HepG2 (cell line): Measurements from ENCODE around the gene RCAN2. TPM values are rescaled to one million over a fixed set of nuclear protein-coding genes. Genes with fewer than 3 reads are reported as not detected.

Experiments used
- ATAC-seq: fragments of 200-7000 bp; cut with Tn5 transposase; 3 replicates; pipeline ENCODE4 v1.9.1; 2020; ENCODE audit warnings: mild to moderate bottlenecking, moderate library complexity
- BruUV-seq: library from RNA; stranded (reverse); fragments of 400-500 nt; replicated peaks from 2 replicates; lab custom pipeline; 2021; lab: Mats Ljungman, UMichigan
- CTCF ChIA-PET: fragments of 300-600 bp; formaldehyde crosslinking; extraction: SDS; loops from one replicate; lab custom pipeline; 2021; ENCODE audit warnings: low total read pairs, inconsistent platforms, low intra/inter-chr PET ratio; lab: Yijun Ruan, JAX
- POLR2A ChIA-PET: fragments of 350-600 bp; sonication (Branson Sonifier 250); formaldehyde crosslinking; loops from one replicate; lab custom pipeline; 2020; ENCODE audit warnings: antibody characterized with exemption, inconsistent platforms; lab: Yijun Ruan, JAX
- DNase-seq: peaks from one replicate; pipeline ENCODE4 v3.0.0-alpha.2; 2015; ENCODE audit warnings: low spot score
- FAIRE-seq: peaks from 3 replicates; lab custom pipeline; 2011; peaks lifted over from hg19 to GRCh38; lab: Jason Lieb, UNC
- H2AFZ ChIP-seq: one replicate; pipeline ENCODE4 v1.6.1; 2011; ENCODE audit warnings: low read length, inconsistent platforms
- H3K27ac ChIP-seq: fragments of 300-600 bp; 3 replicates; pipeline ENCODE4 v1.8.0; 2011; ENCODE audit warnings: mixed run types, mild to moderate bottlenecking, mixed read lengths, low read length, inconsistent platforms; ENCODE audit not compliant: insufficient read depth; ENCODE audit errors: extremely low read length
- H3K27me3 ChIP-seq, 2 experiments: fragments of 200-600 bp in 1 of 2; 2 replicates in 1 of 2; 3 replicates in 1 of 2; pipeline versions ENCODE4 v1.6.0 to v1.8.0; 2011; ENCODE audit warnings: low read length in 2 of 2, mild to moderate bottlenecking in 2 of 2, moderate library complexity in 2 of 2, inconsistent platforms in 1 of 2; ENCODE audit not compliant: insufficient read depth in 2 of 2, control insufficient read depth in 1 of 2
- H3K36me3 ChIP-seq, 2 experiments: fragments of 200-600 bp in 1 of 2; replicated peaks in 1 of 2; 2 replicates in 1 of 2; 3 replicates in 1 of 2; pipeline versions ENCODE4 v1.5.1 to v1.8.0; 2011; ENCODE audit warnings: low read length in 2 of 2, inconsistent platforms in 1 of 2; ENCODE audit not compliant: insufficient read depth in 2 of 2, control insufficient read depth in 1 of 2
- H3K4me1 ChIP-seq: 2 replicates; pipeline ENCODE4 v1.5.1; 2012; ENCODE audit warnings: low read length, inconsistent platforms; ENCODE audit not compliant: insufficient read depth
- H3K4me2 ChIP-seq: 2 replicates; pipeline ENCODE4 v1.6.0; 2011; ENCODE audit warnings: low read depth, low read length, inconsistent platforms
- H3K4me3 ChIP-seq, 3 experiments: fragments of 200-600 bp in 1 of 3; sonication (generic), shearing (Covaris generic) in 1 of 3; replicated peaks in 1 of 3; 2 replicates each; pipeline ENCODE4 v1.5.1; 2011 to 2016; ENCODE audit warnings: low read length in 3 of 3, inconsistent platforms in 2 of 3, low read depth in 2 of 3, mild to moderate bottlenecking in 2 of 3, control low read depth in 1 of 3, mixed read lengths in 1 of 3; ENCODE audit not compliant: insufficient read depth in 1 of 3
- H3K79me2 ChIP-seq: one replicate; pipeline ENCODE4 v1.6.1; 2011; ENCODE audit warnings: low read length, inconsistent platforms; ENCODE audit not compliant: insufficient read depth
- H3K9ac ChIP-seq: 2 replicates; pipeline ENCODE4 v1.6.0; 2011; ENCODE audit warnings: mild to moderate bottlenecking, low read depth, low read length, inconsistent platforms; ENCODE audit not compliant: insufficient read depth
- H3K9me3 ChIP-seq: 2 replicates; pipeline ENCODE4 v1.5.1; 2012; ENCODE audit warnings: mild to moderate bottlenecking, low read length
- H4K20me1 ChIP-seq: 2 replicates; pipeline ENCODE4 v1.6.0; 2011; ENCODE audit warnings: inconsistent platforms, mild to moderate bottlenecking, low read length, moderate library complexity; ENCODE audit not compliant: insufficient read depth
- CREB3 ChIP-seq: sonication (generic); formaldehyde crosslinking; IDR thresholded peaks from 2 replicates; pipeline ENCODE4 v1.5.0; 2020; ENCODE audit warnings: missing genetic modification reagents
- LCORL ChIP-seq, 2 experiments: fragments of 450-650 bp in 1 of 2; sonication (generic) in 1 of 2; formaldehyde crosslinking in 1 of 2; IDR thresholded peaks; 2 replicates each; pipeline versions ENCODE4 v1.5.0 to v1.6.1; 2017 to 2020; ENCODE audit warnings: antibody characterized with exemption in 1 of 2, missing genetic modification reagents in 1 of 2
- MEIS2 ChIP-seq: sonication (generic); formaldehyde crosslinking; IDR thresholded peaks from 2 replicates; pipeline ENCODE4 v1.9.0; 2021; ENCODE audit warnings: mild to moderate bottlenecking, missing genetic modification reagents
- MXI1 ChIP-seq: IDR thresholded peaks from 3 replicates; pipeline ENCODE4 v1.6.1; 2012; ENCODE audit warnings: low read depth, low read length, inconsistent platforms, borderline replicate concordance
- TEAD2 ChIP-seq: sonication (generic); formaldehyde crosslinking; IDR thresholded peaks from 2 replicates; pipeline ENCODE4 v1.9.0; 2021; ENCODE audit warnings: missing genetic modification reagents
- TOPORS ChIP-seq: sonication (generic); formaldehyde crosslinking; IDR thresholded peaks from 2 replicates; pipeline ENCODE4 v1.8.0; 2023; ENCODE audit warnings: mild to moderate bottlenecking, missing genetic modification reagents
- ZNF30 ChIP-seq: sonication (generic); formaldehyde crosslinking; IDR thresholded peaks from 2 replicates; pipeline ENCODE4 v1.5.0; 2020; ENCODE audit warnings: mild to moderate bottlenecking, missing genetic modification reagents
- WGBS: methylation state at CpG from one replicate; pipeline ENCODE4 v1.1.6; 2017; ENCODE audit warnings: low lambda C conversion rate; 5-methylcytosine and 5-hydroxymethylcytosine counted together
- in situ Hi-C: cut with HindIII; loops from 2 replicates; pipeline ENCODE4 v1.10.0; 2017; ENCODE audit warnings: low pct_unique_long_range_greater_than_20kb; ENCODE audit not compliant: extremely low pct_ligation_motif_present
- intact Hi-C: fragments of 100-400 bp; cut with micrococcal nuclease; formaldehyde crosslinking; loops from one replicate; pipeline ENCODE4 v1.10.0; 2022; ENCODE audit not compliant: unreplicated experiment
- polyA plus RNA-seq, 8 experiments: library from polyadenylated mRNA; depleted of rRNA in 3 of 8; stranded (reverse) in 7 of 8; unstranded in 1 of 8; fragments of >200 nt; fragmentation: Illumina TruSeq in 4 of 8; extraction: Trizol in 4 of 8; gene quantifications; 2 replicates each; pipeline versions ENCODE4 v1.2.1 to v1.2.3, GENCODE V29; 2011 to 2016; ENCODE audit warnings: low read depth in 4 of 8, missing spikeins in 1 of 8, mixed read lengths in 1 of 8; ENCODE audit not compliant: insufficient read depth in 1 of 8
- total RNA-seq, 5 experiments: library from RNA; depleted of rRNA; stranded (reverse); fragments of >200 nt; fragmentation: Illumina TruSeq; extraction: Trizol; gene quantifications; 2 replicates each; pipeline ENCODE4 v1.2.3, GENCODE V29; 2016; ENCODE audit warnings: low read depth in 1 of 5
- TF ChIP-seq, protein P1 (sequence below): IDR thresholded peaks from 2 replicates; pipeline ENCODE4 v1.6.1; 2016; ENCODE audit warnings: low read depth

The RCAN2 gene
- total and polyA plus RNA-seq, 2 of the 13 experiments (the other 11 are each of a cell fraction or from before 2014, with no cell fraction given) = not detected

- ATAC-seq = no peak
- Histone ChIP-seq H3K4me2 (no peak overlapping the region), H3K27me3 (no peaks in the 10 kb centered on the region), H4K20me1 (no peaks in the 10 kb centered on the region), H3K36me3 (no peaks in the 10 kb centered on the region), H3K9me3 (no peaks in the 10 kb centered on the region; the same call in 1 of the 2 replicates), H2AFZ (no peak overlapping the region), H3K4me1 (no peaks in the 10 kb centered on the region), H3K79me2 (no peaks in the 10 kb centered on the region), H3K4me3 (no peak overlapping the region), H3K9ac (no peak overlapping the region), H3K27ac (no peak overlapping the region)
- no peak for DNase-seq
- POLR2A ChIA-PET = no interaction called here
- BruUV-seq = no TSS peak
- no peak for TF ChIP-seq TEAD2 (CRISPR knock-in tag)
- peak; percentile 96 for TF ChIP-seq LCORL (IDR thresholded peaks at IDR 0.05)
- TF ChIP-seq LCORL (CRISPR knock-in tag; IDR thresholded peaks at IDR 0.05) = no peak
- TF ChIP-seq CREB3 (CRISPR knock-in tag) = no peak
- no peak for TF ChIP-seq TOPORS (CRISPR knock-in tag)
- TF ChIP-seq ZNF30 (CRISPR knock-in tag) = no peak
- TF ChIP-seq MEIS2 (CRISPR knock-in tag) = no peak
- TF ChIP-seq, protein P1, sequence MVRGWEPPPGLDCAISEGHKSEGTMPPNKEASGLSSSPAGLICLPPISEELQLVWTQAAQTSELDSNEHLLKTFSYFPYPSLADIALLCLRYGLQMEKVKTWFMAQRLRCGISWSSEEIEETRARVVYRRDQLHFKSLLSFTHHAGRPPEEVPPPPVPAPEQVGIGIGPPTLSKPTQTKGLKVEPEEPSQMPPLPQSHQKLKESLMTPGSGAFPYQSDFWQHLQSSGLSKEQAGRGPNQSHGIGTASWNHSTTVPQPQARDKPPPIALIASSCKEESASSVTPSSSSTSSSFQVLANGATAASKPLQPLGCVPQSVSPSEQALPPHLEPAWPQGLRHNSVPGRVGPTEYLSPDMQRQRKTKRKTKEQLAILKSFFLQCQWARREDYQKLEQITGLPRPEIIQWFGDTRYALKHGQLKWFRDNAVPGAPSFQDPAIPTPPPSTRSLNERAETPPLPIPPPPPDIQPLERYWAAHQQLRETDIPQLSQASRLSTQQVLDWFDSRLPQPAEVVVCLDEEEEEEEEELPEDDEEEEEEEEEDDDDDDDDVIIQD (CRISPR knock-in tag) = no peak
- 0 out of 3 replicates have a peak, but pooled peaks have one; percentile 13 for TF ChIP-seq MXI1
- CTCF ChIA-PET = no interaction called here
- 28% methylated on average over 3 of the region's 3 CpGs for WGBS
- FAIRE-seq = no peak
- intact Hi-C loops (no loop called here), in situ Hi-C loops (no loop called here)
Observed at GRCh38 chr6:46452312-46452917, 38.8 kb downstream of the RCAN2 start.
